ENCODE results near the gene CERS3. TPM values are rescaled to one million over a fixed set of nuclear protein-coding genes. Genes with fewer than 3 reads are reported as not detected.

CERS3 gene
- polyA plus RNA-seq, 1 donor from 2014 or later, result not detected

DNA sequence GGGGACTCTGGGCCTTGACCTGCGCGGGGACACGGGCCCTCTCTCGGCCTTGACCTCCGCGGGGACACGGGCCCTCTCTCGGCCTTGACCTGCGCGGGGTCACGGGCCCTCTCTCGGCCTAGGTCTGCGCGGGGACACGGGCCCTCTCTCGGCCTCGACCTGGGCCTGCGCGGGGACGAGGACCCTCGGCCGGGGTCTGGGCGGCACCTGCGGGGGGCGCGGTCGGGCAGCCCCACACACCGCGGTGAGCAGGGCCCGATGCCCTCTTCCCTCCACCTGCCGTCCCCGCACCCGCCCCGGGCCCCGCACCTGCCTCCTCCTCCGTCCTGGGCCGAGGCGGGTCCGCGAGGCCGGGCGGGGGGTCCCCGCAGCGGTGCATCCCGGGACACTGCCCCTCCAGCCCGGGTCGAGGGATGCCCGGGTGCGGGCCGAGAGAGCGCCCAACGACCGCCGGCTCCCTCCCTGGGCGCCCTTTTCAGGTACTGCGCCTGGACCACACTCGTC lies 15.6 kb upstream of the CERS3 start:
- Mint-ChIP-seq H3K4me1 (no peaks in the 10 kb centered on the region), H3K36me3 (no peaks in the 10 kb centered on the region), H3K4me3 (no peak overlapping the region), H3K27ac (no peak overlapping the region), H3K9me3 (no peaks in the 10 kb centered on the region), H3K27me3 (peaks cover 7% of the 10 kb centered on the region)

DNA sequence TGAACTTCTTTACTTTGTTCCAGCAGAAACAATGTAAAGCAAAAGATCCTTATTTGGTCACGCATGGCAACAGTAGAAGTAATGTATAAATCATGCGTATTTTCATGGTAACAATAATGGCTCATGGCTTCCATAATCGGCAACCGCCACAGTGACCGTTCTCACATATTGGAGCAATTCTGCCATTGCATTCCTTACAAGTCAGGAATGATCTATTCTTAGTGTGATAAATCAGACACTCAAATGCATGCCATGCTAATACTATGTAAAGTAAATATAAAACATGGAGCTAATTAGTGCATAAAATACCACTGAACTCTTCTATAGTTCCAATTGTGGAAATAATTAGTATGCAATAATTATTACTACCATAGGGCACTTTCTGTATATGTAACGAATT lies 13.5 kb upstream of the CERS3 start:
- Mint-ChIP-seq H3K36me3 (no peaks in the 10 kb centered on the region), H3K4me3 (no peak overlapping the region), H3K4me1 (peaks cover 4 to 6% (median 6%) of the 10 kb centered on the region in 3 donors), H3K9me3 (peaks cover 3 to 7% (median 5%) of the 10 kb centered on the region in 3 donors), H3K27me3 (peaks cover 7% of the 10 kb centered on the region), H3K27ac (no peak overlapping the region)

DNA sequence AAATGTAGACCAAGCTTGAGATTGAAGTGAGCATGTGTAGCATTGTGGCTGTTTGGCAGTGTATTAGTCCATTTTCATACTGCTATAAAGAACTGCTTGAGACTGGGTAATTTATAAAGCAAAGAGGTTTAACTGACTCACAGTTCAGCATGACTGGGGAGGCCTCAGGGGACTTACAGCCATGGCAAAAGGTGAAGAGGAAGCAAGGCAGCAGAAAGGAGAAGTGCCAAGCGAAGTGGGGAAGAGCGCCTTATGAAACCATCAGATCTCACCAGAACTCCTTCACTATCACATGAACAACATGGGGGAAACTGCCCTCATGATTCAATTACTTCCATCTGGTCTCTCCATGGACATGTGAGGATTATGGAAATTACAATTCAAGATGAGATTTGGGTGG lies 8.6 kb upstream of the CERS3 start:
- Mint-ChIP-seq H3K4me1 (peaks cover 8 to 13% (median 13%) of the 10 kb centered on the region in 3 donors), H3K36me3 (no peaks in the 10 kb centered on the region), H3K9me3 (peaks cover 3 to 7% (median 5%) of the 10 kb centered on the region in 3 donors), H3K27ac (no peak overlapping the region), H3K27me3 (peaks cover 2% of the 10 kb centered on the region), H3K4me3 (no peak overlapping the region)

DNA sequence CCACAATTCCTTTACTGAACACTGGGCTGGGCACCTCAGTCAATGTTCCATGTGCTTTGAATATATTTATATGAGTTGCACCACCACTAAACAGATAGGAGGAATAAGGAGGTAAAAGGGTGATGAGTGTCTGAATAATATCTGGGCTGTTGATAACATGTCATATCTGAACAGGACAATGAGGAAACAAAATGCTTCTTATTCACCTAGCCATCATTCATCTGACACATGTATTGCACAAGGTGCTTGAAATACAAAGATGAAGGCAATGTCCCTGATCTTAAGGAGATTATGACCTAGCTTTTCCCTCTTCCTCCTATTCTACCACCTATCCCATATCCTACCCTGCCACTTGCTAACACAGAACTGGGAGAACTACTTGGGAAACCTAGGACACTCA lies 8.0 kb upstream of the CERS3 start:
- no peaks in the 10 kb centered on the region for H3K36me3 Mint-ChIP-seq
- no peak overlapping the region for H3K4me3 Mint-ChIP-seq
- peaks cover 5% of the 10 kb centered on the region for H3K27me3 Mint-ChIP-seq
- H3K27ac Mint-ChIP-seq, result no peak overlapping the region
- peaks cover 3 to 7% (median 5%) of the 10 kb centered on the region in 3 donors for H3K9me3 Mint-ChIP-seq
- H3K4me1 Mint-ChIP-seq, result peaks cover 8 to 13% (median 13%) of the 10 kb centered on the region in 3 donors

DNA sequence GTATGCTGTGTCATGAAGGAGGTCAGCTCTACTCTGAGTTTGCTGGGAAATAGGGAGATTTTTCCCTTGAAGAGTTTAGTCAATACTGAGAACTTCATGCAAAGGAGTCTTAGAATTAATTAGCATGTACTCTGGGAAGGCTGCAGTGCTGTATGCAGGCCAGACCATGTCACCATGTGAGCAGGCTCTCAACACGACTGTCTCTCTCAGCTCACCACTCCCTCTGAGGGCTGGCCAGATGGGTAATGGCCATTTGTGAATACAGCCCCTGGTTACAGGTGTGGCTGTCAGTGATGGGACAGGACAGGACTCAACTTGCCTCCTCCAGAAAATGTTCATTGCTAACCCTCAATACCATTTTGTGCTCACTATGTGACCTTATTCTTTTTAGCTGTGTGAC lies 5.1 kb upstream of the CERS3 start:
- Mint-ChIP-seq H3K36me3 (no peaks in the 10 kb centered on the region), H3K4me3 (no peak overlapping the region), H3K4me1 (peaks cover 8 to 13% (median 13%) of the 10 kb centered on the region in 3 donors), H3K27ac (no peak overlapping the region), H3K27me3 (peaks cover 10% of the 10 kb centered on the region), H3K9me3 (peaks cover under 1 to 2% (median under 1%) of the 10 kb centered on the region in 3 donors)

DNA sequence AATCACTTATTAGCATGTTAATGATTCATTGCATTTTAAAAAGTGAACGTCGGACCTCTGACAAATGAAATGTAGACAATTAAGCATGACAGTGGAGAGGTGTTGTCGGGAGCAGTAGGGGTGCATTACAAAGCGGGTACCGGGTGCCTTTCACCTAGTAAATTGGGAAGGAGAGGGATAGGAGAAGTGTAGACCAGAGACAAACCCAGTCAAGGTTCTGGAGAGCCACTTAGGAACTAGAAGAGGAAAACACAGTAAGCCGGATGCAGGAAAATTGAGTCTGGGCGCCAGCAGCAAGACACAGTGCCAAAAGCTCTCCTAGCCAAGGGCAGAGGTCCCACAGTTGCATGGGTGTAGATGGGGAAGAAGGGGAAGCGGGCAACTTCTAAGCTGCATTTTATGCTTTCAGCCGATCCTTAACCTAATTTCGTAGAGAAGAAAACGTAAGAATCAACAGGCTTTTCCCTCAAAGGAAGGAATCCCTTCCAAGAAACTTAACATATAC lies 3.1 kb upstream of the CERS3 start:
- no peak overlapping the region for H3K4me3 Mint-ChIP-seq
- H3K9me3 Mint-ChIP-seq, result no peaks in the 10 kb centered on the region
- H3K36me3 Mint-ChIP-seq, result no peaks in the 10 kb centered on the region
- H3K4me1 Mint-ChIP-seq, result peaks cover 0 to 6% (median 3%) of the 10 kb centered on the region in 3 donors
- H3K27me3 Mint-ChIP-seq, result peaks cover 13% of the 10 kb centered on the region
- no peak overlapping the region for H3K27ac Mint-ChIP-seq

DNA sequence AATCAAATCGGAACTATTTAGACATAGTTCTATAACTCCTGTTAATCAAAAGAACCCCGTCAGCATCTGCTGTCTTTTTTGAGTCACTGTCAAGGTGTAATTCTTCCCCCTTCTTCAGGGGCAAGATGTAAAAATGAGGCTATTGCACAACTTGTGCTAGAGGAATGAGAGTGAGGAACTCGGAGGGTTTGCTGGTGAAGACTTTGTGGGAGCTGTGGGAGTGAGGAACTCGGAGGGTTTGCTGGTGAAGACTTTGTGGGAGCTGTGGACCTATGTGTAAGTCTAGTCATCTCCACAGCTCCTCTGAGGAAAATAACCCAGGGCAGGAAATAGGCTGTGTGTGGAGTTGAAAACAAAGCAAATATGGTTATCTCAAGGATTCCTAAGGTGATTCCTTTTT lies 2.5 kb upstream of the CERS3 start:
- Mint-ChIP-seq H3K9me3 (no peaks in the 10 kb centered on the region), H3K4me1 (peaks cover 0 to 2% (median 0%) of the 10 kb centered on the region in 3 donors), H3K36me3 (no peaks in the 10 kb centered on the region), H3K27me3 (peaks cover 13% of the 10 kb centered on the region), H3K27ac (no peak overlapping the region), H3K4me3 (no peak overlapping the region)

DNA sequence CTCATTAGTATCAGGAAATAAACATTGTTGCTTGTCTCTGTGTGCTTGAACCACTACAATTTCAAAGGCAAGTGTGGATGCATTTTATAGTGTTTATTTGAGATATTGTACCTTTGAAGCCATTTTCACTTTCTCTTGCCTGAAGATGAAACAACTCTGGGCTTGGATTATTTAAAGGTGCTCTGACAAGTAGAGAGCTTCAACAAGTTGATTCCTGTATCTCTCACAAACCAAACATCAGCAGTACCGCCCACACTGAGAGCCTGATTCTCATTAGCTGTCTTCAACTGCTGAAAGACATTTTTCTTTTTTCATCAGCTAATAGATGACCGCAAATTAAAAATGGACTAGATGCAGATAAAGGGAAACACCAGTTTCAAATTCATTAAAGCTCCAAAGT lies 806 bp upstream of the CERS3 start:
- peaks cover 0 to 3% (median 0%) of the 10 kb centered on the region in 3 donors for H3K4me1 Mint-ChIP-seq
- no peaks in the 10 kb centered on the region for H3K36me3 Mint-ChIP-seq
- no peak overlapping the region for H3K27ac Mint-ChIP-seq
- peaks cover 16% of the 10 kb centered on the region for H3K27me3 Mint-ChIP-seq
- H3K9me3 Mint-ChIP-seq, result no peaks in the 10 kb centered on the region
- no peak overlapping the region for H3K4me3 Mint-ChIP-seq

DNA sequence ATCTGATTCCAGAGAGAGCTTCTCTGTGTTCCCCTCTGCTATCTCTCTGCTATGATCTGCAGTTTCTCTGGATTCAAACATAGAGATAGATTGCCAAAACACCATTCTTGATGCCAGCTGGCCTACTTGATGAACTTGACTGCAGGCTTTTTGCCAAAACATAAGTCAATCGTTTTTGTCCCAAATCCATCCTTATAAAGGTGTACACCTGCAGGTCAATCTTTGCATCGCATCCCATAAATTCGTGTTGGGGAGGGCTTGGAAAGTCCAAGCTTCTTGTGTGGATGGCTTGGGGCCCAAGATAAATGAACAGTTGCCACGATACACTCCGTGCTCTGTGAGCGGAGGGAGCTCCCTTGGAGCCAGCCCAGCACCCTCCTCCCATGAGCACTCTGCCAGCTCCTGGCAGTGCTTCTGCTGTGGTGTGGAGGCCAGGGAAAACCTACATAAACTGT lies 2.7 kb downstream of the CERS3 start:
- Mint-ChIP-seq H3K4me3 (no peak overlapping the region), H3K4me1 (peaks cover 0 to 3% (median under 1%) of the 10 kb centered on the region in 3 donors), H3K36me3 (no peaks in the 10 kb centered on the region), H3K27ac (no peak overlapping the region), H3K9me3 (peaks cover 4% of the 10 kb centered on the region in 3 donors), H3K27me3 (peaks cover 11% of the 10 kb centered on the region)

DNA sequence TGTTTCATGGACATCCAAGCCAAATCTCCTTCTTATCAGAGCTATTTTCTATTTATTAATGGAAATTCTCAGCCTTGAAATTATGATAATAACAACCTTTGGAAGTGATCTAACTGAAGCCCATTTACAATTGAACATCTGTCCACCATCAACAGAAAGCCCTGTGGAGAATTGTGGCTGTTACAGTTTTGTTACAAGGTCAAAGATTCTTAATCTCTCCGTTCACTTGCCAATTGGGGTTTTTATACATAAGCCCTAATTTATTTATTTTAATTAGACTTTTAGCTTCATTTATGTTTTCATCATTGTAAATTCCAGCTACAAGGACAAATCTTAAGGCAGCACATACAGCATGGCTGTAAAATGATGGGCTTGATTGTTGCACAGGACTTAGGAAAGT lies 3.3 kb downstream of the CERS3 start:
- H3K4me3 Mint-ChIP-seq, result no peak overlapping the region
- H3K9me3 Mint-ChIP-seq, result peaks cover 4% of the 10 kb centered on the region in 3 donors
- no peak overlapping the region for H3K27ac Mint-ChIP-seq
- H3K36me3 Mint-ChIP-seq, result no peaks in the 10 kb centered on the region
- peaks cover 2 to 5% (median 5%) of the 10 kb centered on the region in 3 donors for H3K4me1 Mint-ChIP-seq
- peaks cover 11% of the 10 kb centered on the region for H3K27me3 Mint-ChIP-seq

DNA sequence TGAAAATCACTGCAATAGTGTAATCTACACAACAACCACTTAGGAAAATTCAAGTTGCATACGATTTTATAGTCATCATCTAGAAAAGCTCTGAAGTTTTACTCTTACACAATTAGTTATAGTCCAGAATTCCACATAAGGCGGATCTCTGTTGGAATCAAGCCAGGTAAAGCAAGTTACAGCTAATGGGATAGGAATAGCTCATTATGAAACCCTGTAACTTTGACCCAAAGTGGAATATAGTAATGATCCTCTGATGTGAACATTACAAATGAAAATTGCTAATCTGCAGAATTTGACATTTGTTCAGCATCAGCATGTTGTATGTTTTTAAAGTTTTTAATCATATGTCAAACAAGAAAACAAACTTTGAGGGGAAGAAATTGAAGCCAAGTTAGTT lies 4.4 kb downstream of the CERS3 start:
- Mint-ChIP-seq H3K9me3 (peaks cover 4% of the 10 kb centered on the region in 3 donors), H3K27me3 (peaks cover 9% of the 10 kb centered on the region), H3K4me3 (no peak overlapping the region), H3K4me1 (peaks cover 3 to 8% (median 7%) of the 10 kb centered on the region in 3 donors), H3K27ac (no peak overlapping the region), H3K36me3 (peaks cover 1% of the 10 kb centered on the region)

DNA sequence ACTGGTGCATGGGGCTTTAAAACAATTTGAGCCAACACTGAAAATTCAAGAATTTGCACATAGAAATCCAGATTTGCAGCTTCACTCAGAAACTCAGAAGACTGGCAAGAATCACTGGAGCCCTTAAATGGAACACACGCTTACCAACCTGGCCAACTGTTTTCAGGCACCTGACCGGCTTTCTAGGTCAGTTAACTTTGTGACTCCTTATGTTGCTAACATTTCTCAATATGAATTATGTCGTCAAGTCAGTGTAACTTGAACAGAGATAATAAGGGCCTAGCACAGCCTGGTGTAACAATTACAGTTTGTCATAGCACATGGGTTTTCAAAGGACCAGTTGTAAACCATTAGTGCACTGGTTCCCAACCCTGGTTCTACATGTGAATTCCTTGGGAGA lies 6.8 kb downstream of the CERS3 start:
- Mint-ChIP-seq H3K36me3 (peaks cover 1% of the 10 kb centered on the region), H3K27me3 (peaks cover 6% of the 10 kb centered on the region), H3K4me1 (peaks cover 3 to 7% (median 5%) of the 10 kb centered on the region in 3 donors), H3K27ac (no peak overlapping the region), H3K4me3 (no peak overlapping the region), H3K9me3 (peaks cover 4% of the 10 kb centered on the region in 3 donors)

DNA sequence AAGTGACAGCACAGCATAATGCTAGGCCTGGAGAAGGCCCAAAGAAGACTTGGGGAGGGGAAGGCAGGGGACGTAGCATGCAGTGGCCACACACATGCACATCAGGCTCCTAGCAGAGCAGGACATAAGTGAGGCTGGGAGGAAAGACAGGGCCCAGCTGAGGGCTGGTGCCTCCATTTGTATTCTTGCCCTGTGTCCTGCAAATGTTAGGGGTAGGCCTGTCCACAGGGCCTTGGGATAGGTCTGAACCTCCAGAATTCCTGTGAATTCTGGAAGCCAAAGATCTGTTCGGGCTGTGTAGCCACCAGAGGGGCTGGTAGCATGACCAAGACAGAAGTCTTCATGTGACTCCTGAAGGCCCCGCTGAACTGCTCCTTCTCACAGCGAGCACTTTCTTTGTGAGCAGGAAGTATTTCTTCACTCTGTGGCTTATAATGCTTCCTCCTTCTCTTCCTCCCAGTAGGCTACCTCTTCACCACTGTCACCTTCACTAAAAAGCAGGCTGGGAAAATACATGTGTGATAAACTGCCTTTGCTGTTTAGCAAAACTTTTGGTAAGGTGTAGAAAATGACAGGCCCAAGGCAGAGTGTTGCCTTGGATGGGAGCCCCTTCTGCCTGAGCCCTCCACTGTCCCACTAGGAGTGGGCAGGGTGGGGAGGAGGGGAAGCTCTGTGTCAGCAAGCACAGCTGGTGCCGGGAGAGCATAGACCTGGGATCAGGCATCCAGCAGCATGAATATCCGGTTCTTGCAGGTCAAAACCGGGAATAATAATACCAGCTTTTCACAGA lies 8.4 kb downstream of the CERS3 start:
- Mint-ChIP-seq H3K27me3 (peaks cover 3% of the 10 kb centered on the region), H3K9me3 (peaks cover 4% of the 10 kb centered on the region in 3 donors), H3K36me3 (peaks cover 1% of the 10 kb centered on the region), H3K4me3 (peak overlapping the region in 1 of 4 donors; percentile 67), H3K4me1 (peaks cover 3 to 7% (median 5%) of the 10 kb centered on the region in 3 donors), H3K27ac (no peak overlapping the region)

DNA sequence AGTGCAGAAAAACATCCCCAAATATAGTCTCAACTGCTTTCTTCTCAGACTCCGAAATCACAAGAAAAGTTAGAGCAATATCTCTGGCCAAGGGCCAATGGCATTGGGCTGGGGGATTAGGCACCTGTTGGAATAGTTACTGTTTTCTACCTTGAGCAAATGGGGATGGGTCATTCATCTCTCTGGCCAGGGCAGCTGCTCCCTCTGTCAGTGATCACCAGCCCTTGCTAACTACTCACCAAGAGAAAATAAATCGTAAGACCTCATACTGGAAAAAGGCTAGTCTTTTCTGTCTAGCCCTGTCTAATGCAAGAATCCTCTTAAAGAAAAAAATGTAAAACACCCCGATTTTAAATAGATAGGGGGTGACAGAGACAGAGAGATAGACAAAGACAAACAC lies 10.9 kb downstream of the CERS3 start:
- Mint-ChIP-seq H3K27me3 (peaks cover under 1% of the 10 kb centered on the region), H3K36me3 (peaks cover 1% of the 10 kb centered on the region), H3K27ac (no peak overlapping the region), H3K4me3 (no peak overlapping the region), H3K9me3 (peaks cover 0 to 2% (median under 1%) of the 10 kb centered on the region in 3 donors), H3K4me1 (peaks cover 3 to 7% (median 4%) of the 10 kb centered on the region in 3 donors)

DNA sequence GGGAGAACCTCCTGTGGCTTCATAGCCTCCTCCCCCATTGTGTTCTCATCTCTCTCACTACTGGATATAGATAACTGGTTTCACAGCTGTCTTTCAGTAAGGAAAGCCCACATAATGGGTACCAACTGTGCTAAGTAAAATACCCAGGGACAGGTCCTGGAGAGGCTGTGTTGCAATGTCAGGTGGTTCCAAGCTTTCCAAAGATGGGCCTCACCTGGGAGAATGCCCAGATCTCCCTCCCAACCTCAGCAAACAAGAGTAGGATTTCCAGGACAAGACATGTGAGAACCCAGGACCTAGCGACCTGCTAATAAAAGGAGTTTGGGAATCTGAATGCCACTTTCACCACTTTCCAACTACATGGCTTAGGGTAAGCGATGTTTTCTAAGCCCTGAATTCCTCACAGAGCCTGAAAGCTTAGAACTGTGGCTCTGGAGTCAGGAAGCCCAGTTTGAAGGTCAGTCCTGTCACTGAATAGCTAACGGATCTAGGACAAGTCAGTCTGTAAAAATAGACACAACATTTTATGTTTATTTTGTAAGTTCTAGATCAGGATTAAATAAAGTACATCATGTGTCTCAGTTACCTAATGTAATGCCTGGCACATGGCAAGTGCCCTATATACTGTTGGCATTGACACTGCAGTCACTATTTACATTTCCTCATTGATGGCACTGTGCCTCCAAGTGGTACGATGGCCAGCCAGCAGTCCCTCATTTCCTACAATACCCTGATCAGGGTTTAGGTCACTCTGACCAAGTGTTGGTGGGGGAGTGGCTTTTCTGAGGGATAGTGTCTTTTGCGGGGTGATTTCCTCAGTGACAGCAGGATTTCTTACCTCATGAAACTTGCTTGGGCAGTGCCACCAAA lies 11.9 kb downstream of the CERS3 start:
- Mint-ChIP-seq H3K4me3 (peak overlapping the region in 1 of 4 donors; percentile 69), H3K4me1 (peaks cover 3 to 7% (median 4%) of the 10 kb centered on the region in 3 donors), H3K27me3 (no peaks in the 10 kb centered on the region), H3K9me3 (no peaks in the 10 kb centered on the region), H3K27ac (no peak overlapping the region), H3K36me3 (peaks cover 1% of the 10 kb centered on the region)

Measured in IgD-negative memory B cell (primary cell).